HEK293 (cell line): ENCODE data around the gene MTMR3.

Experiments used
- EGR2 ChIP-seq: fragments of 450-650 bp; formaldehyde crosslinking; IDR thresholded peaks from 2 replicates; pipeline ENCODE4 v1.5.1; 2016; ENCODE audit warnings: low read depth, missing biosample characterization, missing genetic modification characterization
- ELK4 ChIP-seq: IDR thresholded peaks from 2 replicates; pipeline ENCODE4 v1.6.1; 2011; ENCODE audit warnings: mild to moderate bottlenecking, low read depth, low read length, borderline replicate concordance
- FEZF1 ChIP-seq: fragments of 450-650 bp; formaldehyde crosslinking; IDR thresholded peaks from 2 replicates; pipeline ENCODE4 v1.5.1; 2016; ENCODE audit warnings: missing biosample characterization, missing genetic modification characterization
- GLI2 ChIP-seq: fragments of 450-650 bp; formaldehyde crosslinking; IDR thresholded peaks from 2 replicates; pipeline ENCODE4; 2017; ENCODE audit warnings: missing biosample characterization, missing genetic modification characterization, low read depth, borderline replicate concordance
- IKZF3 ChIP-seq: fragments of 450-650 bp; IDR thresholded peaks from 2 replicates; pipeline ENCODE4 v1.5.0; 2018; ENCODE audit warnings: missing biosample characterization, mild to moderate bottlenecking, missing genetic modification characterization, moderate library complexity
- KLF7 ChIP-seq: fragments of 450-650 bp; formaldehyde crosslinking; IDR thresholded peaks from 2 replicates; pipeline ENCODE4 v1.5.1; 2016; ENCODE audit warnings: missing biosample characterization, missing genetic modification characterization, borderline replicate concordance
- REPIN1 ChIP-seq: fragments of 450-650 bp; formaldehyde crosslinking; IDR thresholded peaks from 2 replicates; pipeline ENCODE4 v1.5.1; 2017; ENCODE audit warnings: missing biosample characterization, missing genetic modification characterization, low read depth
- SALL2 ChIP-seq: fragments of 450-650 bp; formaldehyde crosslinking; IDR thresholded peaks from 2 replicates; pipeline ENCODE4 v1.5.0; 2017; ENCODE audit warnings: missing biosample characterization, mild to moderate bottlenecking, missing genetic modification characterization, borderline replicate concordance
- SCRT2 ChIP-seq: fragments of 450-650 bp; formaldehyde crosslinking; IDR thresholded peaks from 2 replicates; pipeline ENCODE4 v1.5.1; 2016; ENCODE audit warnings: missing biosample characterization, missing genetic modification characterization
- ZBTB48 ChIP-seq: fragments of 450-650 bp; formaldehyde crosslinking; IDR thresholded peaks from 2 replicates; pipeline ENCODE4 v1.5.1; 2016; ENCODE audit warnings: missing biosample characterization, missing genetic modification characterization
- ZEB2 ChIP-seq: fragments of 450-650 bp; formaldehyde crosslinking; IDR thresholded peaks from 2 replicates; pipeline ENCODE4 v1.5.1; 2016; ENCODE audit warnings: missing biosample characterization, missing genetic modification characterization
- ZFP37 ChIP-seq: fragments of 450-650 bp; formaldehyde crosslinking; IDR thresholded peaks from 2 replicates; pipeline ENCODE4 v1.5.1; 2016; ENCODE audit warnings: missing biosample characterization, missing genetic modification characterization
- ZNF10 ChIP-seq: fragments of 450-650 bp; formaldehyde crosslinking; IDR thresholded peaks from 2 replicates; pipeline ENCODE4 v1.5.1; 2017; ENCODE audit warnings: missing biosample characterization, missing genetic modification characterization
- ZNF112 ChIP-seq: fragments of 450-650 bp; formaldehyde crosslinking; IDR thresholded peaks from 2 replicates; pipeline ENCODE4 v1.5.0; 2017; ENCODE audit warnings: missing biosample characterization, missing genetic modification characterization
- ZNF114 ChIP-seq: fragments of 450-650 bp; formaldehyde crosslinking; IDR thresholded peaks from 2 replicates; pipeline ENCODE4 v1.5.0; 2017; ENCODE audit warnings: missing biosample characterization, missing genetic modification characterization
- ZNF146 ChIP-seq: fragments of 450-650 bp; formaldehyde crosslinking; IDR thresholded peaks from 2 replicates; pipeline ENCODE4 v1.5.1; 2016; ENCODE audit warnings: missing biosample characterization, missing genetic modification characterization
- ZNF157 ChIP-seq: fragments of 450-650 bp; formaldehyde crosslinking; IDR thresholded peaks from 2 replicates; pipeline ENCODE4 v1.5.1; 2016; ENCODE audit warnings: missing biosample characterization, missing genetic modification characterization
- ZNF23 ChIP-seq: fragments of 450-650 bp; formaldehyde crosslinking; IDR thresholded peaks from 2 replicates; pipeline ENCODE4 v1.5.1; 2016; ENCODE audit warnings: missing biosample characterization, missing genetic modification characterization, borderline replicate concordance
- ZNF324 ChIP-seq: fragments of 450-650 bp; formaldehyde crosslinking; IDR thresholded peaks from 2 replicates; pipeline ENCODE4 v1.5.1; 2016; ENCODE audit warnings: missing biosample characterization, missing genetic modification characterization
- ZNF391 ChIP-seq: fragments of 450-650 bp; formaldehyde crosslinking; IDR thresholded peaks from 2 replicates; pipeline ENCODE4 v1.5.1; 2016; ENCODE audit warnings: low read depth, missing biosample characterization, missing genetic modification characterization, borderline replicate concordance
- ZNF423 ChIP-seq: fragments of 450-650 bp; formaldehyde crosslinking; IDR thresholded peaks from 2 replicates; pipeline ENCODE4 v1.5.1; 2016; ENCODE audit warnings: missing biosample characterization, missing genetic modification characterization
- ZNF48 ChIP-seq: fragments of 450-650 bp; formaldehyde crosslinking; IDR thresholded peaks from 2 replicates; pipeline ENCODE4 v1.5.1; 2016; ENCODE audit warnings: missing biosample characterization, missing genetic modification characterization
- ZNF521 ChIP-seq: fragments of 450-650 bp; formaldehyde crosslinking; IDR thresholded peaks from 2 replicates; pipeline ENCODE4 v1.5.1; 2017; ENCODE audit warnings: missing biosample characterization, mild to moderate bottlenecking, missing genetic modification characterization
- ZNF548 ChIP-seq: fragments of 450-650 bp; formaldehyde crosslinking; IDR thresholded peaks from 2 replicates; pipeline ENCODE4 v1.5.1; 2016; ENCODE audit warnings: missing biosample characterization, missing genetic modification characterization
- ZNF580 ChIP-seq: fragments of 450-650 bp; formaldehyde crosslinking; IDR thresholded peaks from 2 replicates; pipeline ENCODE4 v1.5.1; 2016; ENCODE audit warnings: missing biosample characterization, missing genetic modification characterization
- ZNF596 ChIP-seq: fragments of 450-650 bp; IDR thresholded peaks from 2 replicates; pipeline ENCODE4 v1.5.0; 2018; ENCODE audit warnings: missing biosample characterization, mild to moderate bottlenecking, missing genetic modification characterization, moderate library complexity
- ZNF624 ChIP-seq: fragments of 450-650 bp; formaldehyde crosslinking; IDR thresholded peaks from 2 replicates; pipeline ENCODE4 v1.5.1; 2017; ENCODE audit warnings: missing biosample characterization, missing genetic modification characterization
- ZNF629 ChIP-seq: fragments of 450-650 bp; formaldehyde crosslinking; IDR thresholded peaks from 2 replicates; pipeline ENCODE4 v1.5.1; 2017; ENCODE audit warnings: missing biosample characterization, missing genetic modification characterization
- ZNF664 ChIP-seq: fragments of 450-650 bp; formaldehyde crosslinking; IDR thresholded peaks from 2 replicates; pipeline ENCODE4 v1.5.1; 2016; ENCODE audit warnings: missing biosample characterization, missing genetic modification characterization
- ZNF777 ChIP-seq: fragments of 450-650 bp; formaldehyde crosslinking; IDR thresholded peaks from 2 replicates; pipeline ENCODE4 v1.5.1; 2017; ENCODE audit warnings: missing biosample characterization, missing genetic modification characterization, borderline replicate concordance
- ZNF830 ChIP-seq: fragments of 450-650 bp; IDR thresholded peaks from 2 replicates; pipeline ENCODE4 v1.5.0; 2018; ENCODE audit warnings: missing biosample characterization, missing genetic modification characterization, low read depth, mild to moderate bottlenecking, moderate library complexity
- ZSCAN16 ChIP-seq: fragments of 450-650 bp; formaldehyde crosslinking; IDR thresholded peaks from 2 replicates; pipeline ENCODE4 v1.5.1; 2016; ENCODE audit warnings: missing biosample characterization, missing genetic modification characterization
- ZSCAN18 ChIP-seq: fragments of 450-650 bp; formaldehyde crosslinking; IDR thresholded peaks from 2 replicates; pipeline ENCODE4 v1.5.1; 2016; ENCODE audit warnings: missing biosample characterization, missing genetic modification characterization
- TF ChIP-seq, protein P1 (sequence below): fragments of 450-650 bp; formaldehyde crosslinking; IDR thresholded peaks from 2 replicates; pipeline ENCODE4 v1.5.1; 2016; ENCODE audit warnings: missing biosample characterization, missing genetic modification characterization
- TF ChIP-seq, protein P2 (sequence below): fragments of 450-650 bp; formaldehyde crosslinking; IDR thresholded peaks from 2 replicates; pipeline ENCODE4 v1.5.1; 2016; ENCODE audit warnings: missing biosample characterization, missing genetic modification characterization, borderline replicate concordance

MTMR3 gene

DNA sequence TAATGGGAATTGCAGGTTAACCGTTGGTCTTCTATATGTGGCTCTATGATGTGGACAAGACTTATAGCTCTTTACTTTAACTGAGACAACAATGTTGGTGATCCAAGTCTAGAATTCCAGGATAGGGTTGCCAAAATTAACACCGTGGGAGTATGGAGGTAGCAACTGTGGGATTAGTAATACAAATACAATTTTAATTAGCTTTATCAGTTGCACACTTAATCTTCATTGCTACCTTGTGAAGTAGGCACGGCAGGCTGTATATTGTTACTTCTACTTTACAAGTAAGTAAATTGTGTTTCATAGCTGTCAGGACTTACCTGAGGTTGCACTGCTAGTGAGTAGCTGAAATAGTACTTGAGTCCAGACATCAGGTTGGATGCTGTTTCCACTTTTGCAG lies 21.0 kb downstream of the MTMR3 start (continued):
- TF ChIP-seq ZNF521 (tag by site-specific recombination) (no peak), ZNF580 (tag by site-specific recombination) (no peak), ELK4 (no peak), ZNF548 (tag by site-specific recombination) (no peak), ZNF596 (no peak), ZNF146 (tag by site-specific recombination) (no peak), SCRT2 (tag by site-specific recombination) (no peak), IKZF3 (tag by site-specific recombination) (no peak), REPIN1 (tag by site-specific recombination) (no peak), ZNF391 (no peak), ZNF114 (no peak), ZNF23 (tag by site-specific recombination) (no peak), ZEB2 (tag by site-specific recombination) (no peak), ZNF777 (tag by site-specific recombination) (no peak), ZBTB48 (tag by site-specific recombination) (no peak), EGR2 (tag by site-specific recombination) (peak; percentile 59; the same call in 1 of the 2 replicates), GLI2 (tag by site-specific recombination) (0 out of 2 replicates have a peak, but pooled peaks have one; percentile 22), ZSCAN16 (tag by site-specific recombination) (no peak), KLF7 (tag by site-specific recombination) (no peak), ZNF324 (tag by site-specific recombination) (no peak), ZNF48 (tag by site-specific recombination) (no peak), ZFP37 (tag by site-specific recombination) (no peak), ZNF423 (no peak), SALL2 (tag by site-specific recombination) (no peak), ZNF830 (tag by site-specific recombination) (no peak), FEZF1 (tag by site-specific recombination) (peak; percentile 22; the same call in 1 of the 2 replicates), ZNF624 (tag by site-specific recombination) (no peak), ZSCAN18 (tag by site-specific recombination) (no peak), ZNF10 (tag by site-specific recombination) (no peak), ZNF112 (tag by site-specific recombination) (no peak), ZNF629 (tag by site-specific recombination) (0 out of 2 replicates have a peak, but pooled peaks have one; percentile 40), ZNF157 (no peak), ZNF664 (tag by site-specific recombination) (peak; percentile 79)
- TF ChIP-seq, protein P1, sequence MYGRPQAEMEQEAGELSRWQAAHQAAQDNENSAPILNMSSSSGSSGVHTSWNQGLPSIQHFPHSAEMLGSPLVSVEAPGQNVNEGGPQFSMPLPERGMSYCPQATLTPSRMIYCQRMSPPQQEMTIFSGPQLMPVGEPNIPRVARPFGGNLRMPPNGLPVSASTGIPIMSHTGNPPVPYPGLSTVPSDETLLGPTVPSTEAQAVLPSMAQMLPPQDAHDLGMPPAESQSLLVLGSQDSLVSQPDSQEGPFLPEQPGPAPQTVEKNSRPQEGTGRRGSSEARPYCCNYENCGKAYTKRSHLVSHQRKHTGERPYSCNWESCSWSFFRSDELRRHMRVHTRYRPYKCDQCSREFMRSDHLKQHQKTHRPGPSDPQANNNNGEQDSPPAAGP: no peak
- TF ChIP-seq, protein P2, sequence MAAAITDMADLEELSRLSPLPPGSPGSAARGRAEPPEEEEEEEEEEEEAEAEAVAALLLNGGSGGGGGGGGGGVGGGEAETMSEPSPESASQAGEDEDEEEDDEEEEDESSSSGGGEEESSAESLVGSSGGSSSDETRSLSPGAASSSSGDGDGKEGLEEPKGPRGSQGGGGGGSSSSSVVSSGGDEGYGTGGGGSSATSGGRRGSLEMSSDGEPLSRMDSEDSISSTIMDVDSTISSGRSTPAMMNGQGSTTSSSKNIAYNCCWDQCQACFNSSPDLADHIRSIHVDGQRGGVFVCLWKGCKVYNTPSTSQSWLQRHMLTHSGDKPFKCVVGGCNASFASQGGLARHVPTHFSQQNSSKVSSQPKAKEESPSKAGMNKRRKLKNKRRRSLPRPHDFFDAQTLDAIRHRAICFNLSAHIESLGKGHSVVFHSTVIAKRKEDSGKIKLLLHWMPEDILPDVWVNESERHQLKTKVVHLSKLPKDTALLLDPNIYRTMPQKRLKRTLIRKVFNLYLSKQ (tag by site-specific recombination): no peak
